Fibroblast of the aortic adventitia (primary cell): ENCODE results near the gene TMEM270. TPM values are rescaled to one million over a fixed set of nuclear protein-coding genes. Genes with fewer than 3 reads are reported as not detected.

Source experiments
- DNase-seq: peaks from one replicate; pipeline ENCODE4 v3.0.0-alpha.2; 2010; ENCODE audit warnings: low read depth
- H3K4me3 ChIP-seq: 2 replicates; pipeline ENCODE4 v1.5.1; 2011; ENCODE audit warnings: low read depth, mild to moderate bottlenecking, control low read depth, low read length, moderate library complexity
- CTCF ChIP-seq: IDR thresholded peaks from 2 replicates; pipeline ENCODE4 v1.5.1; 2011; ENCODE audit warnings: mild to moderate bottlenecking, low read length, control low read depth, inconsistent platforms; ENCODE audit not compliant: insufficient read depth
- total RNA-seq: library from RNA; depleted of rRNA; stranded (reverse); fragments of >200 nt; gene quantifications from 2 replicates; pipeline ENCODE4 v1.2.3, GENCODE V29; 2012; ENCODE audit warnings: low replicate concordance

TMEM270 gene
- total RNA-seq, 1 donor = not detected

DNA sequence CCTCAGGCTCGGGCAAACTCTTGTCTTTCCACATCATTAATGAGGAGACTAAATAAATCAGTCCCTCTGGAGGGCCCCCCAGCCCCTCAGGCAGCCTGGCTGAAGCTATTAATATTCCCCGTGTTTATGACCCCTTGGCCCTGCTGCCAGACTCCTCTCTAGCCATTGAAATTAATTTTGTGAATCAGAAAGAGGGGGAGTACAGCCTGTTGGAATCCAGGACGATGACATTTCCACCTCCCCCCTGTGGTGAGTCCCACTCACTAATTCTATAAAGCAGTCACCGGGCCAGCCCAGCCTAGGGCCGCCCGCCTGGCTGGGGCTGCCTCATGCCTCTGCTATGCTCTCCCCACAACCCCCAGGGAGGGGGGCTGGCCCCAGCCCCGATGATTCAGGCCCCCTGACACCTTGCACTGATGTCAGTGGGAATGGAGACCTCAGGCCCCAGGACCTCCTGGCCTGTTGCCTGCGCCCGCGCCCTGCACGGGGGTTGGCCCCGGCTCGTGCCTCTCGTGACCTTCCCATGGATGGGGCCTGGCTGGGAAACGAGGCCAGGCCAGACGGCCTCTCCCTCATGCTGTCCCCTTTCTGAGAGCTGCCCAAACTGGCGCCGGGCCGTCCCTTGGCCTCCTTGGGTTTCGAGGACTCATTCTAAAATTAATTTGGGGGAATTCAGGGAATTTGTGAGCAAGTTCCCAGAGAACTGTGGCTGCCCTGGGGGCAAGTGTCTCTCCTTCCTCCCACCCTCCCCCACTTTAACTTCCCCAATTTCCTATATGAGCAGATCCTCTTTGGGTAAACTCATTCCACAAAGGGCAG, 34.0 kb downstream of the TMEM270 start:
- no peak overlapping the region for H3K4me3 ChIP-seq
- peak; percentile 98 for DNase-seq
- TF ChIP-seq CTCF = peak; percentile 44

- TF ChIP-seq CTCF = no peak
- H3K4me3 ChIP-seq = no peak overlapping the region
- peak; percentile 62 for DNase-seq
Observed at GRCh38 chr7:73895626-73896025, 34.7 kb downstream of the TMEM270 start.

DNA sequence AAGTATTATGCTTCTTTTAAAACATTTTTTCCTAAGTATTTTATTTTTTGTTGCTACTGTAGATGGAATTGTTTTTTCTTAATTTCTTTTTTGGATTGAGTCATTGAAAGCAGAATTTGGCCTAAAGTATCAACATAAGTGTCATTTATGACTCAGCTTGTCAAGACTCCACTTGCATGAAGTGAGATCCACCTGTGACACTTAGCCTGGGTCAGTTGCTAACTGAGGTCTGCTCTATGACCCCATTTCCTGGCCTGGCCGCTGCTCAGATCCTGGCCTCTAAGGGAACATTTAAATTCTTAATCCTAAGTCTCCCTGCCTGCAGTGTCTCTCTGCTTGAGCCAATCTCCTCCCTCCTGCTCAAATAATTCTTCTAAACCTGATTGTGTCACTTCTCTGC, 35.5 kb downstream of the TMEM270 start:
- H3K4me3 ChIP-seq = no peak overlapping the region
- peak; percentile 38 for DNase-seq
- no peak for TF ChIP-seq CTCF

DNA sequence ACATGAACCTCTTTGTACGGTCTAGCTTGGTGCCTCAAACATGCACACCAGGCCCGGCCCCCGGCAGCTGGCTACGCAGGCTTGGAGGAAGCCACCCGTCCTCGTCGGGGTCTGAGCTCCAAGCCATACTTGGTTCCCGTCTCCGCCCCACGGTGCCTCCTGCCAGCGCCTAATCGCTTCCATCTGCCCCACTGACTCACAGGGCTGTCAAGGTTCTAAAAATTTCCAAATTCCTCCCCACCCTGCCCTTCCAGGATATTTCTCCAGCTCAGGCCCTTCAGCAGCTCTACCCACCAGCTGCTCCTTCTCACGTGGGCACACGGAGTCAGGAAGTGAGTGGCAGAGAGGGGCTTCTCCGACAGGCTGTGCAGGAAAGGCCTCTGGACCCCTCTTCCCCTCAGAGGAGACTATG, 38.8 kb downstream of the TMEM270 start:
- H3K4me3 ChIP-seq = no peak overlapping the region
- peak; percentile 97 for DNase-seq
- TF ChIP-seq CTCF = no peak

GRCh38 chr7:73900286-73900685, 39.3 kb downstream of the TMEM270 start:
- H3K4me3 ChIP-seq = no peak overlapping the region
- no peak for DNase-seq
- no peak for TF ChIP-seq CTCF

- no peak overlapping the region for H3K4me3 ChIP-seq
- DNase-seq = no peak
- no peak for TF ChIP-seq CTCF
Observed at GRCh38 chr7:73901231-73901822, 40.4 kb downstream of the TMEM270 start.
